ENCODE data around the gene CDC45.
A peak's percentile ranks its signal among the peaks of the same experiment; 100 is the strongest.

Gene CDC45

GRCh38 chr22:19448076-19448607 is 31.6 kb upstream of the CDC45 start:
- DNase-seq, result peak; percentile 79

- peak; percentile 10 for DNase-seq
These were observed 30.8 kb upstream of the CDC45 start for GRCh38 chr22:19448739-19449421.

GRCh38 chr22:19449422-19449767 is 30.3 kb upstream of the CDC45 start:
- DNase-seq, result no peak

- DNase-seq, result no peak
These were observed 29.2 kb upstream of the CDC45 start for GRCh38 chr22:19450363-19451175.

- no peak for DNase-seq
These were observed 28.1 kb upstream of the CDC45 start for GRCh38 chr22:19451570-19451969.

- no peak for DNase-seq
These were observed 26.0 kb upstream of the CDC45 start for GRCh38 chr22:19453718-19454117.

GRCh38 chr22:19454156-19454555 is 25.6 kb upstream of the CDC45 start:
- DNase-seq, result no peak

GRCh38 chr22:19455033-19455432 is 24.7 kb upstream of the CDC45 start:
- DNase-seq, result no peak

GRCh38 chr22:19455585-19456370 is 23.9 kb upstream of the CDC45 start:
- DNase-seq, result no peak

GRCh38 chr22:19456541-19456940 is 23.2 kb upstream of the CDC45 start:
- DNase-seq, result no peak

GRCh38 chr22:19457828-19458428 is 21.8 kb upstream of the CDC45 start:
- no peak for DNase-seq

GRCh38 chr22:19460036-19460435 is 19.7 kb upstream of the CDC45 start:
- DNase-seq, result no peak

GRCh38 chr22:19461506-19461905 is 18.2 kb upstream of the CDC45 start:
- no peak for DNase-seq

- DNase-seq, result no peak
These were observed 16.7 kb upstream of the CDC45 start for GRCh38 chr22:19463008-19463407.

GRCh38 chr22:19463491-19464469 is 15.9 kb upstream of the CDC45 start:
- no peak for DNase-seq

GRCh38 chr22:19464546-19464945 is 15.2 kb upstream of the CDC45 start:
- no peak for DNase-seq

GRCh38 chr22:19464975-19465374 is 14.7 kb upstream of the CDC45 start:
- no peak for DNase-seq

- no peak for DNase-seq
These were observed 13.5 kb upstream of the CDC45 start for GRCh38 chr22:19466126-19466716.

GRCh38 chr22:19466848-19467752 is 12.6 kb upstream of the CDC45 start:
- no peak for DNase-seq

- DNase-seq, result no peak
These were observed 11.8 kb upstream of the CDC45 start for GRCh38 chr22:19467912-19468311.

All from DMS53 (cell line).